Colon (tissue), 2 donors: Measurements from ENCODE around the gene SYNRG.
"Not testable (repeated sequence)": the region's sequence is repeated elsewhere in the genome, so short reads cannot be mapped to it uniquely, and the experiment has no call there.

Source experiments
- FAIRE-seq: peaks from 2 replicates; lab custom pipeline; 2012; peaks lifted over from hg19 to GRCh38; lab: Jason Lieb, UNC
- donor health status: control.
- donor health status: control.

The SYNRG gene, protein sequence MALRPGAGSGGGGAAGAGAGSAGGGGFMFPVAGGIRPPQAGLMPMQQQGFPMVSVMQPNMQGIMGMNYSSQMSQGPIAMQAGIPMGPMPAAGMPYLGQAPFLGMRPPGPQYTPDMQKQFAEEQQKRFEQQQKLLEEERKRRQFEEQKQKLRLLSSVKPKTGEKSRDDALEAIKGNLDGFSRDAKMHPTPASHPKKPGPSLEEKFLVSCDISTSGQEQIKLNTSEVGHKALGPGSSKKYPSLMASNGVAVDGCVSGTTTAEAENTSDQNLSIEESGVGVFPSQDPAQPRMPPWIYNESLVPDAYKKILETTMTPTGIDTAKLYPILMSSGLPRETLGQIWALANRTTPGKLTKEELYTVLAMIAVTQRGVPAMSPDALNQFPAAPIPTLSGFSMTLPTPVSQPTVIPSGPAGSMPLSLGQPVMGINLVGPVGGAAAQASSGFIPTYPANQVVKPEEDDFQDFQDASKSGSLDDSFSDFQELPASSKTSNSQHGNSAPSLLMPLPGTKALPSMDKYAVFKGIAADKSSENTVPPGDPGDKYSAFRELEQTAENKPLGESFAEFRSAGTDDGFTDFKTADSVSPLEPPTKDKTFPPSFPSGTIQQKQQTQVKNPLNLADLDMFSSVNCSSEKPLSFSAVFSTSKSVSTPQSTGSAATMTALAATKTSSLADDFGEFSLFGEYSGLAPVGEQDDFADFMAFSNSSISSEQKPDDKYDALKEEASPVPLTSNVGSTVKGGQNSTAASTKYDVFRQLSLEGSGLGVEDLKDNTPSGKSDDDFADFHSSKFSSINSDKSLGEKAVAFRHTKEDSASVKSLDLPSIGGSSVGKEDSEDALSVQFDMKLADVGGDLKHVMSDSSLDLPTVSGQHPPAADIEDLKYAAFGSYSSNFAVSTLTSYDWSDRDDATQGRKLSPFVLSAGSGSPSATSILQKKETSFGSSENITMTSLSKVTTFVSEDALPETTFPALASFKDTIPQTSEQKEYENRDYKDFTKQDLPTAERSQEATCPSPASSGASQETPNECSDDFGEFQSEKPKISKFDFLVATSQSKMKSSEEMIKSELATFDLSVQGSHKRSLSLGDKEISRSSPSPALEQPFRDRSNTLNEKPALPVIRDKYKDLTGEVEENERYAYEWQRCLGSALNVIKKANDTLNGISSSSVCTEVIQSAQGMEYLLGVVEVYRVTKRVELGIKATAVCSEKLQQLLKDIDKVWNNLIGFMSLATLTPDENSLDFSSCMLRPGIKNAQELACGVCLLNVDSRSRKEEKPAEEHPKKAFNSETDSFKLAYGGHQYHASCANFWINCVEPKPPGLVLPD (N-terminal part only)

GRCh38 chr17:37609170-37610040 lies at the start of gene SYNRG:
Gene SYNRG, minus strand, starts transcription at chr17:37609418. Its CDS starts 63 bp downstream, at chr17:37609355.
- FAIRE-seq = no peak

GRCh38 chr17:37657202-37657601 lies 48.0 kb upstream of the SYNRG start:
- no peak for FAIRE-seq

GRCh38 chr17:37651849-37652248 lies 42.6 kb upstream of the SYNRG start:
- FAIRE-seq = no peak

GRCh38 chr17:37650419-37651003 lies 41.3 kb upstream of the SYNRG start:
- no peak for FAIRE-seq

- no peak for FAIRE-seq
Measured at GRCh38 chr17:37648555-37648954, 39.3 kb upstream of the SYNRG start.

DNA sequence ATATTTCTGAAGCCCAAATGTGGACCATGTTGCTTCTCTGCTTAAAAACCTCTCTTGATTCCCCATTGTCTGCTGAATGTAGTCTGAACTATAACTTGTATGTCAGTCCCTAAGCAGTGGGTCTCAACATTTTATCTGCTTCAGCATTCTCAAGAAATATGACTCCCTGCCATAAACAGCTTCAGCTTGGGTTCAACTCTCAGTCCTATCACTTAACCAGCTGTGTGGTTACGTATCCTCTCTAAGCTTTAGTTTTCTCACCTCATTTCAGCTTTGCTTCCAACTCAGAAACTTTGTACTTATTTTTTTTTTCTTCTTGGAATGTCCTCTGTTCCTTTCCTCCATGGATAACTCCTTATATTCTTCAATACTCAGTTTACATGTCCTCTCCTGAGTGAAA lies 38.6 kb upstream of the SYNRG start:
- no peak for FAIRE-seq

- no peak for FAIRE-seq
Measured at GRCh38 chr17:37643869-37644268, 34.7 kb upstream of the SYNRG start.

DNA sequence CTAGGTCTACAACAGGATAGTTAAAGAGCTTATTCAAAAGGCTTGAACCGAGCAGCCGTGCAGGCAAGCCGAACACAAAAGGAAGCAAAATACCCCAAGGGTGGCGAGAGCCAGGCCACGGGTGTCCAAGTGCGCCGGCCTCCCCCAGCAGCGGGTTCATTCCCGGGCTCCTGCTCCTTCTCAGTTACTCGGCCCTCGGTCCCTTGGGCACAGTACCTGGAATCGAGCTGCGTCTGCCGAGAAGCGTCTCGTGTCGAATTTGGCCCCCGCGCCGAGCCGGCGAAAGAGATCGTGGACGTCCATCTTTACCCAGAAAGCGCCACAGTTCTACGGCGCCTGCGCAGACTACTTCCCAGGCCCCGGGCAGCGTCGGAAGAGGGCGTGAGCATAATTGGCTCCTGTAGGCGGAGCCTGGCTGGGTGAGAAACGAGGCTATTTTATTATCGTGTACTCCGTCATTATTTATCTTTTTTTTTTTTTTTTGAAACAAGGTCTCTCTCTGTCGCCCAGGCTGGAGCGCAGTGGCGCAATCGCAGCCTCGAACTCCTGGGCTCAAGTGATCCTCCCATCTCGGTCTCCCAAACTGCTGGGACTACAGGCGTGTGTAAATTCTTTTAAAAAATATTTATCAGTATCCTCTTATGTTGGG lies 34.0 kb upstream of the SYNRG start, which contains the start of gene DDX52:
TSS of gene DDX52 (minus strand) at position 329 of the 649 bp plus-strand sequence. CDS start at position 303, 26 bp downstream.
- FAIRE-seq = no peak

DNA sequence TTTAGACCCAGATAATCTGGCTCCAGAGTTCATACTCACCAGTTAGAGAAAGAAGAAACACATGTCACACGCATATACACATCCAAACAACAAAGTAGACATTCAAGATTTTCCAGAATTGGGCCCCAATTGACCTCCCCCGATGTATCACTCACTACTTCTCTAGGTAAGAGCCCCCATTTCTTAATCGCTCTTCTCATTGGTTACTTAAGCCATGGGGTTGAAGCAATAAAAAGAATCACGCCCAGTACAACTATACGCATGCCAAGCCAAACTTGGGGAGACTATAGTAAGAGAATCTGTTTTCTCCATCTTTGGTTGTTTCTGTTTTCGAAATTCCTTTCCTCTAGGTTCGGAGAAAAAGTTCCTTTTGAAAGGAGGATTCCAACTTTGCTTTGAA lies 33.5 kb upstream of the SYNRG start:
- no peak for FAIRE-seq

DNA sequence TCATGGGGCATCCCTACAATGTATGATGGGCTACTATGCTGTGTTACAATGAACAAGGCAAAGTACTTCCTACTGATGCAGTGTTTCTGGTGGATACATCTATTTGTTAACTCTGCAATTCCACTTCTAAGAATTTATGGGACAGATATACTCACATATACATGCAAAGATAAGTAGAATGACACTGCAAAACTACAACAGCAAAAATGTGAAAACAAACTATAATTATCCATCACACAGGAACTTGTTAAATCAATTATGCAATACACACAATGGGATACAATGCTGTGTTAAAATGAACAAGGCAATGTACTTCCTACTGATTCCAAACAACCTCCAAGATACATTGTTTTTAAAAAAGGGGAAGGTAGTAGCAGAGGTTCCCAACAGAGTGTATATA lies 30.8 kb upstream of the SYNRG start:
- no peak for FAIRE-seq

GRCh38 chr17:37637956-37638355 lies 28.7 kb upstream of the SYNRG start:
- no peak for FAIRE-seq

DNA sequence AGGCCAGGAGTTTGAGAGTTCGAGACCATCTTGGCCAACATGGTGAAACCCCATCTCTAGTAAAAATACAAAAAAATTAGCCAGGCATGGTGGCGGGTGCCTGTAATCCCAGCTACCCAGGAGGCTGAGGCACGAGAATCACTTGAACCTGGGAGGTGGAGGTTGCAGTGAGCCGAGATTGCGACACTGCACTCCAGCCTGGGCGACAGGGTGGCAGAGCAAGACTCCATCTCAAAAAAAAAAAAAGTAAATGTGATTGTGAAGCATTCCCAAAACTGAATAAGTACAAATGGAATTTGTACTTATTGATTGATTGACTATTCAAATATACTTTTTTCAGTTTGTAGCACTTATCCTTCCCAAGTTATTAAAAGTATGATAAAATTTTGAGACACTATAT lies 7.2 kb upstream of the SYNRG start:
- not testable (repeated sequence) for FAIRE-seq

- no peak for FAIRE-seq
Measured at GRCh38 chr17:37614823-37615222, 5.6 kb upstream of the SYNRG start.

DNA sequence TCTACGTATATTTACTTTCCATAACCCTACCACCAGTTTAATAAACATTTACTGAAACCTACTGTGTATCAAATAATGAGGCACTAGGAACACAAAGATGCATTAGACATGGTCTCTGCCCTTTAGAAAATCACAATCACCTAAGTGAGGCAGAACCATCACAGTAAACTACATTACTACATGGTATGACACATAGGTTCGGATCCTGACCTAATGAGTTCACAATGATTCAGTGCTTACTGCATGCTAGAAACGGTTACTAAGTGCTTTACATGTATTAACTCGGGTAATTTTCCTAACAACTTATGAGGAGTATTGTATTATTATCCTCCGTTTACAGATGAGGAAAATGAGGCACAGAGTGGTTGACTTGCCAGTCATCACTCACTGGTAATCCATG lies 5.2 kb upstream of the SYNRG start:
- no peak for FAIRE-seq

- FAIRE-seq = no peak
Measured at GRCh38 chr17:37610971-37611370, 1.8 kb upstream of the SYNRG start.

DNA sequence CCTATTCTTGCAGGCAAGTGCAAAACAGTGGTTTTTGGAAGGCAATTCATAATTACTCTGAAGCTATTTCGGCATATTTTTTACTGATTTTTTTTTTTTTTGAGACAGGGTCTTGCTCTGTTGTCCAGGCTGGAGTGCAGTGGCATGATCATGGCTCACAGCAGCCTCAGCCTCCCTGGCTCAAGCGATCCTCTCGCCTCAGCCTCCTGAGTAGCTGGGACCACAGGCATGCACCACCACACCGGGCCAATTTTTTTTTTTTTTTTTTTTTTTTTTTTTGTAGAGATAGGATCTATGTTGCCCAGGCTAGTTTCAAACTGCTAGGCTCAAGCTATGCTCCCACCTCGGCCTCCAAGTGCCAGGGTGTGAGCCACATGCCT lies 813 bp upstream of the SYNRG start:
- FAIRE-seq = not testable (repeated sequence)

GRCh38 chr17:37608351-37609169 lies 658 bp downstream of the SYNRG start:
- FAIRE-seq = no peak

DNA sequence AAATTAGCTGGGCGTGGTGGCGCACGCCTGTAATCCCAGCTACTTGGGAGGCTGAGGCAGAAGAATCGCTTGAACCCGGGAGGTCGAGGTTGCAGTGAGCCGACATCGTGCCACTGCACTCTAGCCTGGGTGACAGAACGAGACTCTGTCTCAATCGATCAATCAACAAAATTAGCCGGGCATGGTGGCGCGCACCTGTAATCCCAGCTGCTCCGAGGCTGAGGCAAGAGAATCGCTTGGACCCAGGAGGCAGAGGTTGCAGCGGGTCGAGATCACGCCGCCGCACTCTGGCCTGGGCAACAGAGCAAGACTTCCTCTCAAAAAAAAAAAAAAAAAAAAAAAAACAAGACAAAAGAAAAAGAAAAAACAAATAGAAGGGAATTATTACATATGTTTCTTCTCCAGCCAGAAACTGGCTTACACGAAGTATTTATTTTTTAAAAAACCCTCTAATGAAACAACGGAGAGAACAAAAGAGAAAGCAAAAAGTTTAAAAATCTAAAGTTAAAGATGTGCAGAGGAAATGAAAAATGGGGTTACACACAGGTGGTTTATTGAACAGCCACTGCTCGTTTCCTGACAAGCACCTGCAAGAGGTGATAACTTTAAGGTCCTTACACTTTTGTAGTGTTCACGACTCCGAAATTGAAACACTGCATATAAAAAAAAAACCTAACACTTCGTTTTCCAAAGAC lies 1.4 kb downstream of the SYNRG start:
- FAIRE-seq = no peak
